HepG2 (cell line): ENCODE results near the gene BCL2.

Source experiments
- EZH2 ChIP-seq: conservative IDR thresholded peaks from 2 replicates; pipeline ENCODE4 v1.6.1; 2012; ENCODE audit warnings: mild to moderate bottlenecking, low read depth, low read length, moderate library complexity
- MZF1 ChIP-seq: sonication (generic); formaldehyde crosslinking; IDR thresholded peaks from 2 replicates; pipeline ENCODE4 v1.8.1; 2023; ENCODE audit warnings: mild to moderate bottlenecking, missing genetic modification reagents, borderline replicate concordance
- ZNF558 ChIP-seq: sonication (generic); formaldehyde crosslinking; IDR thresholded peaks from 2 replicates; pipeline ENCODE4 v1.9.0; 2022; ENCODE audit warnings: mild to moderate bottlenecking, missing genetic modification reagents, borderline replicate concordance
- ZNF776 ChIP-seq: sonication (generic); formaldehyde crosslinking; IDR thresholded peaks from 2 replicates; pipeline ENCODE4 v1.4.0; 2020; ENCODE audit warnings: mild to moderate bottlenecking, missing genetic modification reagents
- TF ChIP-seq, protein P1 (sequence below): sonication (generic); formaldehyde crosslinking; IDR thresholded peaks from 2 replicates; pipeline ENCODE4 v1.5.0; 2020; ENCODE audit warnings: mild to moderate bottlenecking, missing genetic modification reagents, moderate library complexity
- TF ChIP-seq, protein P2 (sequence below): sonication (generic); formaldehyde crosslinking; IDR thresholded peaks from 2 replicates; pipeline ENCODE4 v1.5.0; 2020; ENCODE audit warnings: missing genetic modification reagents

DNA sequence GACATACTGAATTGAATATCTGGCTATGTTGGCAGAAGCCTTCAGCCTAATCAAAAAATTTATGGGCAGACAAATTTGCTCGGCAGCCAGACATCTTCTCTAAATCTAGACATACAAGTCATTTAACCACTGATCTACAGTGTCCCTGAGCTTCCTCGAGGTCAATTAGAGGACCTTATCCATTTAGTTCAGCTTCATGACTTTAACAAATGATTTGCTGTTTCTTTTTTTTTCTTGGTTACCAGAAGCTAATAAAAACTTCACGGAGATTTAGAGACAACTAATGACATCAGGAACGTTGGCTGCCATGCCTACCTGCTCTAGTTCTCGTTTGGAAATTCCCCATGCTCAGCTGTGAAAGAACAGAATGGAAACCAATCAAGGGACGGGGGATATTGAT is 223.8 kb downstream of the BCL2 start:
- no peak for TF ChIP-seq ZNF558 (CRISPR knock-in tag)
- no peak for TF ChIP-seq EZH2
- no peak for TF ChIP-seq MZF1 (CRISPR knock-in tag)
- TF ChIP-seq, protein P1, sequence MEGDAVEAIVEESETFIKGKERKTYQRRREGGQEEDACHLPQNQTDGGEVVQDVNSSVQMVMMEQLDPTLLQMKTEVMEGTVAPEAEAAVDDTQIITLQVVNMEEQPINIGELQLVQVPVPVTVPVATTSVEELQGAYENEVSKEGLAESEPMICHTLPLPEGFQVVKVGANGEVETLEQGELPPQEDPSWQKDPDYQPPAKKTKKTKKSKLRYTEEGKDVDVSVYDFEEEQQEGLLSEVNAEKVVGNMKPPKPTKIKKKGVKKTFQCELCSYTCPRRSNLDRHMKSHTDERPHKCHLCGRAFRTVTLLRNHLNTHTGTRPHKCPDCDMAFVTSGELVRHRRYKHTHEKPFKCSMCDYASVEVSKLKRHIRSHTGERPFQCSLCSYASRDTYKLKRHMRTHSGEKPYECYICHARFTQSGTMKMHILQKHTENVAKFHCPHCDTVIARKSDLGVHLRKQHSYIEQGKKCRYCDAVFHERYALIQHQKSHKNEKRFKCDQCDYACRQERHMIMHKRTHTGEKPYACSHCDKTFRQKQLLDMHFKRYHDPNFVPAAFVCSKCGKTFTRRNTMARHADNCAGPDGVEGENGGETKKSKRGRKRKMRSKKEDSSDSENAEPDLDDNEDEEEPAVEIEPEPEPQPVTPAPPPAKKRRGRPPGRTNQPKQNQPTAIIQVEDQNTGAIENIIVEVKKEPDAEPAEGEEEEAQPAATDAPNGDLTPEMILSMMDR (CRISPR knock-in tag) = no peak
- TF ChIP-seq, protein P2, sequence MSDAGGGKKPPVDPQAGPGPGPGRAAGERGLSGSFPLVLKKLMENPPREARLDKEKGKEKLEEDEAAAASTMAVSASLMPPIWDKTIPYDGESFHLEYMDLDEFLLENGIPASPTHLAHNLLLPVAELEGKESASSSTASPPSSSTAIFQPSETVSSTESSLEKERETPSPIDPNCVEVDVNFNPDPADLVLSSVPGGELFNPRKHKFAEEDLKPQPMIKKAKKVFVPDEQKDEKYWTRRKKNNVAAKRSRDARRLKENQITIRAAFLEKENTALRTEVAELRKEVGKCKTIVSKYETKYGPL (CRISPR knock-in tag) = no peak
- no peak for TF ChIP-seq ZNF776 (CRISPR knock-in tag)
